HG02571 (cell line): Measurements from ENCODE around the gene NEFH.

ENCODE experiments used
- ATAC-seq: cut with Tn5 transposase; IDR thresholded peaks from one replicate; pipeline ENCODE4 v1.9.1; 2021; ENCODE audit warnings: mild to moderate bottlenecking, moderate library complexity; ENCODE audit not compliant: unreplicated experiment

NEFH gene

GRCh38 chr22:29539105-29539504, 59.1 kb downstream of the NEFH start:
- no peak for ATAC-seq
